NCI-H1092 treated with DMSO at 0.1 percent for 48 hours (cell line): ENCODE data around the gene PRR14.
A peak's percentile ranks its signal among the peaks of the same experiment; 100 is the strongest.

Source experiments
- DNase-seq: peaks from one replicate; lab custom pipeline; 2025; lab: John Stamatoyannopoulos, UW

PRR14 gene

DNA sequence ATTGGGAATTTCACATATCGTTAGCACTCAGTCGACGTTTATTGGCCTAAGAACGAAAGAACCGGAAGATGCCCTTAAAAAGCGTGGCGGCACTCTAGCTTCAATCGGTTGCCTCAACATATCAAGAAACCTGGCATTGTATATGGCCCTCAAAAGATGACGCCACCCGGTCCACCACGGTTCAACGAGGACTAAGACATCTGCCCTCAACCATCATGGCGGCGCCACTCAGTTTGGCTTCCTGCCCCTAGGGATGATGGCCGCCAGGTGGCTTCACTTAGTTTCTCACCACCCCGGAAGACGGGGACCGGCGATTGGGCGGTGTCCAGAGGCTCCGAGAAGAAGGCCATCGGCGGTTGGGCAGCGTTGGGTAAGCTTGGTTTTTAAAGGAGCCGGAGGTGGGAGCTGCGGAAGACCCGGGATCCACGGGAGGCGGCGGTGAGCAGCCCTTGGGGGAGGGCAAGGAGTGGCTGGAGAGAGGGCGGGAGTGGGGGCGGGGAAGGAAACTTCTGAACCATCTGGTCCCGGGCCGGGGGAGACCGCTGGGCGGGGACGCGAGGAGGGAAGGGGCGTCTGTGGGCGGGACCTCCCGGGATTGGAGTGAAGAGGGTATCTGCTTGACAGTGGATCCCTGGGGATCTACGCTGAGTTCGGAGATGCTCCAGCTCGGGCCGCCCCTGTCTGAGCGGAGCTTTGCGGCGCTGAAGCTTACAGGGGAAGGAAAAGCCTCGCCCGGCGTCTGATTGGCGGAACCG is at the start of gene PRR14:
PRR14 (plus strand) TSS at position 592 of the 755 bp plus-strand sequence. CDS start 686 bp downstream, outside the sequence.
- DNase-seq: peak; percentile 99

DNA sequence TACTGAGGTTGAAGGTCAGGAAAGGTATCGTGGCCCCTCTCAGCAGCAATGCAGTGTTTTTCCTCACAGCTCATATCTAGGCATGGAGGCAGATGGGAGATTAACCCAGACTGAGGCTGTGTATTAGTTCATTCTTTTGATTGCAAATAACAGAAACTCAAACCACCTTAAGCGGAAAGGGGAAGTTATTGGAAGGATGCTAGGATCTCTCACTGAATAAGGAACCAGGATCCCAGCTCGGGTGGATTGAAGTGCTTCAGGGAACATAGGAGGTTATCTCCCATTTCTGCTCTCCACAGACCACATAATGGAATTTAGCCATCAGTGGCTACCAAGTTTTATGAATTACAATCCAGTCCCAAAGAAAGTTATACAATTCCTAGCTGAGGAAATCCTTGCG is 48.8 kb upstream of the PRR14 start:
- no peak for DNase-seq

DNA sequence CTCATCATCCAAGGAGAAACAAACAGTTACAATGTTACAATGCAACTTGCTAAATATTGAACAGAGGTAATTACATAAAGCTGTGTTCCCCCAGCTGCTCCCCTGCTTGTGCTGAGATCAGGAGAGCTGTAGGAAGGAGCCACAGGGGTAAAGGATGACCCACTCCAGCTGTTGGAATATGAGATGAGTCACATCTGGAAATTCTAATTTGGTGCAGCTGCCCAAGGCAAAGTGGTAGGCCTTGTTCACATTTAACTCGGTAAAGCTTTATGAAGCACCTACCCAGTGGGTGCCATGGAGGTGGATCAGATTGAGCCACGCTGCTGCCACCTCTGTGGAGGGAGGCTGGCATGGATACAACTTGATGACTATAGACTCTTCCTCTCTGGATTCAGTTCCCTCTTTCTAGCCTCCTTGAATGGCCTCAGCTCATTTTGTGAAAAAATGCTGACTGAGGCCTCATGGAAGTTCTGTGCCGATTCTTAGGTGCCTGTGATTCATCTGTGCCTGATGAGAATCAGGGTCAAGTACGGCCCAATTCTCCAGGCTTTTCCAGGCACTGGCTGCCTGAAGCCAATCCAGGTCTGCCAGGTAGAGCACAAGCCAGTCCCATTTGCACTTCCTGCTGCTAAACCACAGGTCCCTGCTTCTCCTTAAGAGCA is 48.0 kb upstream of the PRR14 start:
- no peak for DNase-seq

DNA sequence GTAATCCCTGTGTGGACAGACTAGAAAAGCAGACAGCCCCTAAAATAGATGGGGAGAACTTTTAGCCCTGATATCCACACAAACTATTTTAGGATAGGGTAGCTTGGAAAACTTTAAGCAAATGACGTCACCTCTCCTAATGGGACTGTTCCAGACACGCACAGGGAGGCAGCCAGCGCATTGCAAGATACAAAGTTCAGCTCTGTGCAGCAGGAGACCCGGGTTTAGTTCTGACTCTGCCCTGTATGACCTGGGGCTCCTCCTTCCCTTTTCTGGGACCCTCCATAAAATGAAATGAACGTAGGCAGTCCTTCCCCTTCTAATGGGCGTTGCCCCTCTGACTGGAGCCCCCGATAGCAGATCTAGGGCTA is 46.8 kb upstream of the PRR14 start:
- no peak for DNase-seq

DNA sequence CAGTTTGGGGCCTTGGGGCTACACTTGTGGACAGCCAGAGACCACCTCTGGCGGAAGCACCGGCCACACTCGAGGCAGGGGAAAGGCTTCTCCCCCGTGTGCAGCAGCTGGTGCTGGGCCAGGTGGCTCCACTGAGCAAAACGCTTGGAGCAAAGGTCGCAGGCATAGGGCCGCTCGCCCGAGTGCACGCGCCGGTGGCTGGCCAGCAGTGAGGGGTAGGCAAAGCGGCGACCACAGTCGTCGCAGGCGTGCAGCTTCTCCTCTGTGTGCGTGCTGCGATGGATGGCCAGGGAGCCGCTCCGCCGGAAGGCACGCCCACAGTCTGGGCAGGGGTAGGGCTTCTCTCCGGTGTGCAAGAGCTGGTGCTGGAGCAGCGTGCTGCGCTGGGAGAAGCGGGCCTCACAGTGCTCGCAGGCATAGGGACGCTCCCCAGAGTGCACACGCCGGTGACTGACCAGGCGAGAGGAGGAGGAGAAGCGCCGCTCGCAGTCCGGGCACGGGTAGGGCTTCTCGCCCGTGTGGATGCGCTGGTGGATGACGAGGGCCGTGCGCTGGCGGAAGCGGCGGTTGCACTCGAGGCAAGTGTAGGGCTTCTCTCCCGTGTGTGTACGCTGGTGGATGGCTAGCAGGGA is 46.3 kb upstream of the PRR14 start:
- DNase-seq: no peak

DNA sequence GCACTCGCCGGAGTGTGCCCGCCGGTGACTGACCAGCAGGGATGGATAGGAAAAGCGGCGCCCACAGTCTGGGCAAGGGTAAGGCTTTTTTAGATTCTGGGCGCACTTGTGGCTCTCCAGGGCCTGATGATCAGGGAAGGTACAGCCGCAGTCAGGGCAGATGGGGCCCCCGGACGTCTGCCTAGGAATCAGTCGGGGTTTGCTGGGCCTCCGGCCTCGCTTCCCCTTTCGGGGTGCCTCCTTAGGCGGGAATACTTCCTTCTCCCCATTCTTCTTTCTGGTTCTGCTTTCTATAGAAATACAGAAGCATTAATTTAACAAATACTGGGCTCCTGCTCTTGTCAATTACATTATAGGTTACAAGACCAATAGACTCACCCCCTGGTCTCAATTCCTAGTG is 45.6 kb upstream of the PRR14 start:
- DNase-seq: no peak

DNA sequence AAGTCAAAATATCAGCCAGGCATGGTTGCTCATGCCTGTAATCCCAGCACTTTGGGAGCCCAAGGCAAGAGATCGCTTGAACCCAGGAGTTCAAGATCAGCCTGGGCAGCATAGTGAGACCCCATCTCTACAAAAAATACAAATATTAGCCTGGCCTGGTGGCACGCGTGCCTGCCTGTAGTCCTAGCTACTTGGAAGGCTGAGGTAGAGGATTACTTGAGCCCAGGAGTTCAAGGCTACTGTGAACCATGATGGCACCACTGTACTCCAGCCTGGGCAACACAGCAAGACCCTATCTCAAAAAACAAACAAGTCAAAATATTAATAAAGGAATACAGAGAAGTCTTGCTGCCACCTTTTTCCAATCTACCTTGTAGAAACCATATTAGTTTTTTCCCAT is 44.8 kb upstream of the PRR14 start:
- DNase-seq: no peak

DNA sequence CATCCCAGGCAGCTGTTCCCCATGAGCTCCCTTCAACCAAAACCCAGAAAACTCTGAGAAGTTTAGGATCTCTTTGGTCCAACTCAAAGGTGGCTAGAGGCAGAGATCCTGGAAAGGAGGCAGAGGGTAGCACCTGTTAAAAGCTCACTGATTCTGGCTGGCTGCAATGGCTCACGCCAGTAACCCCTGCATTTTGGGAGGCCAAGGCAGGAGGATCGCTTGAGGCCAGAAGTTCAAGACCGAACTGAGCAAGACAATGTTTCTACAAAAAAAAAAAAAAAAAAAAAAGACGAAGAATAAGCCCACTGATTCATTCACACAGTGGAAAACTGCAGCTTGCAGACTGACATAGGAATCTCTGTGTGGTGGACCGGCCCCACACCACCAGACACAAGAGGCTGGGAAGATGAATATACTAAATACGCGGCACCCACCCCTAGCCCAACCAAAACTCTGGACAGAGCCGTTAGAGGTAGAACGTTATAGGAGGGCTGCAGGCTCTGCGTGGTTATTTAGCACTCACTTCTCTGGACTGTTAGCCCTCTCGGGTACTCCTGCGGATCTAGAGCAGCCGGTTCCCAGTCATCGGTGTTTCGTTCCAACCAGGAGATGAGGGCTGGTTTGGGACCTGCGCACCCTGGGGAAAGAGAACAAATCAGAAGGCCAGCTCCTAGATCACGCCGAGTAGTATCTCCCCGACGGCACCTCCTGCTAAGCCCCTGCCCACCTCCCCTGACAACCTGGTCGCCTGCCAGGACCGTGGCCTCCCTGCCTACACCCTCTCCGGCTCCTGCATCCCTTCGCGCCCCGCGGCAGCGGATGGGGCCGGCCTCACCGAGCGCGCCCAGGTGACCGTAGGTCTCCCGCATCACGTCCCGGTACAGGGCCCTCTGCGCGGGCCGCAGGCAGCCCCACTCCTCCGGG is 41.5 kb upstream of the PRR14 start:
- DNase-seq: peak; percentile 65

DNA sequence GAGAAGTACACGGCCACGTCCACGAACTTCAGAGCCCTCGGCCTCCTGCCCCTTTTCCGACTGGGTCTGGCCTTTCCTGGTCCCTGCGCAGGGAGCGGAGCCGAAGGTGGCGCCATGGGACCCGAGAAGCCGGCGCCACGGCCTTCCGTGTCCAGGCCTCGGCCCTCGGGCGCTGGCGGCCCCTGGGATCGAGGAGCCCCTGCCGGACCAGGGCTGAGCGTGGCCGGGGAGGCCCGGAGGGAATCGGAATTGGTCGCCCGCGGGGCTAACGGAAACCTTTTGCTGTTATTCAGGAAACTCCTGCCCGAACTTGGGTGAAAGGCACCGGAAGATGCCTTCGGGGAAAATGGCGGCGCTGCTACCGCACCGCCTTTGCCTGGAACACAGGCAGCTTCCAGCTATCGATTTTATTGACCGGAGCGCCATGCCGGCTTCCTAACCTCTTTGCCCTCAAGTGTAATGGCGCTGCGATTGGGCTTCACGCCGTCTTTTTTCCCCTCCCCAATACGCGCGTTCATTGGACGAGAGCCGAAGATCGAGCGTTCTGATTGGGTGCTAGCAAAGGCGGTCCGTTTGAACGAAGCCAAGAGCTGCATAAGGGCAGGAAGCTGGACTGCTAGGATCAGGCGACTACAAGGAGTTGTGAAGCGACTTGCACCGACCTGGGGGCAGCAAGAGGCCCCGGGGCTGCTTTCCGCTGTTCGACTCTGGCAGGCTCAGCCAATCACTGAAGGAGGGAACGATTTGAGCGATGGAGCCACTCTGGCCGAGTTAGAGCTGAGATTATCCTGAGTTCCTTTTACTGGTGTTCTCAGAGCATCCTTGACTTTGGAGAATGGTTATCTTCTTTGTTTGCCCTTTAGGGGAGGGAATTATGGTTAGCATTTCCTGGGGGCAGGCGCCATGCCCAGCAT is 40.6 kb upstream of the PRR14 start, which contains the start of gene ZNF689:
ZNF689 (minus strand) TSS at position 464 of the 914 bp plus-strand sequence; CDS start at position 116, 348 bp downstream.
- peak; percentile 98 for DNase-seq

DNA sequence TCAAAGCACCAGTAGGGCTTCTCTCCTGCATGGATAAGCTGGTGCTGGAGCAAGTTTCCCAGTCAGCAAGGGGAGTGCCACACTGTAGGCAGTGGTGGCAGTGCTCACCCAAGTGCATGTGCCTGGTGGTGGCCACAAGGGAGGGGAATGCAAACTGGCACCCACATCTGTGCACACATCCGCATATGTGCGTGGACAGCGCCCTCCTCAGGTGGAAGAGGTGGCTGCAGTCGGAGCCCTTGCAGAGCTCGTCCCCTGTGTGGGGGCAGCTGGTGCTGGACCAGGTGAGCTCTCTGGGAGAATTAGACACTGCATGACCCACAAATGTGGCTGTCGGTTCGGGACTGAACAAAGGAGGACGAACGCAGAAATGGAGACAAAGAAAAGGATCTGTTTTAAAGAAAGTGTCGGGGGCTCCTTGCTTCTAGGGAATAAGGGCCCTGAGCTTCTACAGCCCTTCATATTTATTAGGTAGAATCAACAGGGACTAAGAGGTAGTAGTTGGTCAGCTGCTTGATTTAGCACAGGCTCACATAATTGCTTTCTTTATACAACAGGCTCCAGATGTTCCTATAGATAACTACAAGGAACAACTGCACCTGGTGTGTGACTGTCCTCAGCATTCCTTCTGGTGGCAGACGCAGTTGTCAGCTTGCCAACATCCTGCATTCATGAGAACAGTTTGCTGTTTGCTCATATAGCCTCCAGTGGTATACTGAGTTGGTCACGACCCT is 35.2 kb upstream of the PRR14 start:
- DNase-seq: peak; percentile 20

DNA sequence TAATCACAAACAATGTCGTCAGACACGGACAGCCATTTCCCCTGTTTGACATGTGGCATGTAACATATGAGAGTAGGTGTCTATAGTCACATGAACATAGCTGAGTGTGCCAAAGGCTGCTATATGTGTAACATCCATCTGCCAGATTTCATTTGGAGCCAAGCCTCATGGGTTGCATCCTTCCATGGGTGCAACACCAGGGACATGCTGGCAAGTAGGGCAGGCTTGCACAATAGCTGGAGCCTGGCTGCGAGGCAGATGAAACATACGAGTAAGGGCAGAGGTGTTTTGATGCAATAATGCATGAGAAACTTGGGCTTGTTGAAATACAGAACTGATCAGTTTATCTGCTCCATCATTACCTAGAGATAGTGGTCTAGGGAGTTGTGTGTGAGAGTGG is 31.6 kb upstream of the PRR14 start:
- DNase-seq: no peak

DNA sequence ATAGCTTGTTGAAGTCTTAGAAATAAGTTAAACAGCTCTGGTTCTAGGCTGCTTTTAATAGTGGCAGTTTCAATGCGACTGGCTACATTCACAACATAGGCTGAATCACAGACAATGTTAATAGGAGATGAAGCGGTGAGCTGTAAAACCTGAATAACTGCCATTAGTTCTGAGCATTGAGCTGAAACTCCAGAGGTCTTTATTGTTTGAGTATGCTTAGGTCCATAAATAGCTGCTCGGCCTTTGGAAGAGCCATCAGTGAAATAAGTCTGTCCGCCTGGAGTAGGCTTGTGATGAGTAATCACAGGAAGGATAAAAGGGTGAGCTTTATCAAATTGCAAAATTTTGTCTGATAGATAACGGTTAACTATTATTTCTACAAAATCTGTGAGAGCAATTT is 31.1 kb upstream of the PRR14 start:
- no peak for DNase-seq

DNA sequence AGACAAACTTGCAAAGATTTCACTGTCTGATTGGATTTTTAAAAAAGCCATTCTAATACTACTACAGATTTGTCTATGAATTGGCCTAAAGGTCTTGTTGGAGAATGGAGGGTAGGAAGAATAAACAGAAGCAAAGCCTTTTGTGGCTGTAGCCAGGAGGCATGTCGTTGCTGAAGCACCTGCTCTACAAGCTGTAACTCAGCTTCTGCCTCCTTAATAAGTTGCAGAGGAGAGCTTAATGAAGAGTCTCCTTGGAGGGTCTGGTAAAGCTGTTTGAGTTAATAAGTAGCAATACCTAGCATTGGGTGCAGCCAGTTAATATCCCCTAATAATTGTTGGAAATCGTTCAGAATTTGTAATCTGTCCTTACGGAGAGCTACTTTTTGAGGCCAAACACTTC is 30.6 kb upstream of the PRR14 start:
- DNase-seq: peak; percentile 2

DNA sequence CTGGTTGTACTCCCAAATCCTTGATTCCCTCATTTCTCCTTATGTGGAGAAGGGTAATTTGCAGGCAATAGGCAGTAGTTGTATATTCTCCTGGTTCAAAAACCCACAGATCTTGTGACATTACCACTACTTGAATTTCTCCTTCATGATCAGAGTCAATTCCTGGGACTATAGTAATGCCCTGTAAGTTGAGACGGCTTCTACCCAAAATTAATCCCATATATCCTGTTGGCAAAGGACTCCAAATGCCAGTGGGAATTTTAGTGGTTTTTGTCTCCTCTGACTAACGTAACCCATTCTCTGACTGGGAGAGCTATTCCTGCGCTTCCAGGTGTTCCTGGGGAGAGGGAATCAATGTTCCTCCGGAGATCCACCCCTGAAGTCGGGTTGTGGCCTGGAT is 29.0 kb upstream of the PRR14 start:
- DNase-seq: no peak

DNA sequence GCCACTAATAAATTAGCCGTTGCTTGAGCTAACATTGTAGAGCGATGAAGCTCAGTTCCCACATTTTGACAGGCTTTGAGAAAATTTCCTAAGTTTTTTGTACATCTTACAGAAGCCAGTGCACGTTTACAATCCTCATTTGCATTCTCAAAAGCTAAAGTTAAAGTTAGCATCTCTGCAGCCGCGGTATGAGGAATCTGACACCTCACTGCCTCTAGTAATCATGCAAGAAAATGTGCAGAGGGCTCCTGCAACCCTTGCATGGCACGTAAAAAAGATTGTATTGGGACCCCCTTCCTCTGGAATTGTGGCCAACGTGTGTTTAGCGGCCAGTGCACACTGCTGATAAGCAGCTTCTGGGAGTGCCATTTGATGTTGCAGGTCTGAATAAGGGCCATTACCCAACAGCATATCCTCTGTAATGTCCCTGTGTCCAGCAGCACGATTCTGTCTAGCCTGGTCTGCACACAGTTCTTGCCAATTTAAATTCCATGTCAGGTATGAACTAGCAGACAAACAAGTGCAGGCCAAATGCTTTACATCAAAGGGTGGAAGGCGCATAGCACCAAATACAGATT is 28.2 kb upstream of the PRR14 start:
- no peak for DNase-seq

DNA sequence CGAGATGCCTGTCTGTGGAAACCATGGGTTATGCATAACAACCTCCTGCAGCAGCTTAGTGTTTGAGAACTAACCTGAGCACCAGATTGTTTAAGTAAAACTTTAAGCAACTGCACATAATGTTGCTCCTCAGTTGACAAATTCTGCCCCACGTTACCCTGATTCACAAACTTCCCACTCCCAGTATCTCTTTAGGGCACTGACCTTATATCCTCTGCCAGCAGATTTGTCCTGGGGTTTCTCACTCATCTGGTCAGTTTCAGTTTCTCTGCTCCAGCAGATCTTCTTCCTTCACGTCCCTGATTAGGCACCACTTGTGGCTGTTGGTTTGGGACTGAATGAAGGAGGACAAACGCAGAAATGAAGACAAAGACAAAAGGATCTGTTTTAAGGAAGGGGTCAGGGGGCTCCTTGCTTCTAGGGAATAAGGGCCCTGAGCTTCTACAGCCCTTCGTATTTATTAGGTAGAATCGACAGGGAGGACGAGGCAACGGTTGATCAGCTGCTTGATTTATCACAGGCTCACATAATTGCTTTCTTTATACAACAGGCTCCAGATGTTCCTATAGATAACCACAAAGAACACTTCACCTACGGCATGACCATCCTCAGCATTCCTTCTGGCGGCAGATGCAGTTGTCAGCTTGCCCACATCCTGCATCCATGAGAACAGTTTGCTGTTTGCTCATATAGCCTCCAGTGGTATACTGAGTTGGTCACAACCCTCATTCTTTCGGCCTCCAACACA is 27.1 kb upstream of the PRR14 start:
- no peak for DNase-seq

DNA sequence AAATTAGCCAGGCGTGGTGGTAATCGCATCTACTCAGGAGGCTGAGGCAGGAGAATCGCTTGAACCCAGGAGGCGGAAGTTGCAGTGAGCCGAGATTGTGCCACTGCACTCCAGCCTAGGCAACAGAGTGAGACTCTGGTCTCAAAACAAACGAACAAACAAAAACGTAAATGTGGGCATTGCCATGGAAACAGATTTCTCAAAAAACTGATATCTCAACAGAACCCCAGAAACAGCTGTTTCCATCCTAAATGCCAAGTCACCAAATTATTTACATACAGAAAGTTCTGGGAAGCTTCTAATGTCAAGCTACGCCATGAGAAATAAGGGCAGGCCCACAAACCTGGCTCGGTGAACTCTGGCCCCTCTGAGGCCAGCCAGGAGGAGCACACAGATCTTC is 24.5 kb upstream of the PRR14 start:
- DNase-seq: no peak

DNA sequence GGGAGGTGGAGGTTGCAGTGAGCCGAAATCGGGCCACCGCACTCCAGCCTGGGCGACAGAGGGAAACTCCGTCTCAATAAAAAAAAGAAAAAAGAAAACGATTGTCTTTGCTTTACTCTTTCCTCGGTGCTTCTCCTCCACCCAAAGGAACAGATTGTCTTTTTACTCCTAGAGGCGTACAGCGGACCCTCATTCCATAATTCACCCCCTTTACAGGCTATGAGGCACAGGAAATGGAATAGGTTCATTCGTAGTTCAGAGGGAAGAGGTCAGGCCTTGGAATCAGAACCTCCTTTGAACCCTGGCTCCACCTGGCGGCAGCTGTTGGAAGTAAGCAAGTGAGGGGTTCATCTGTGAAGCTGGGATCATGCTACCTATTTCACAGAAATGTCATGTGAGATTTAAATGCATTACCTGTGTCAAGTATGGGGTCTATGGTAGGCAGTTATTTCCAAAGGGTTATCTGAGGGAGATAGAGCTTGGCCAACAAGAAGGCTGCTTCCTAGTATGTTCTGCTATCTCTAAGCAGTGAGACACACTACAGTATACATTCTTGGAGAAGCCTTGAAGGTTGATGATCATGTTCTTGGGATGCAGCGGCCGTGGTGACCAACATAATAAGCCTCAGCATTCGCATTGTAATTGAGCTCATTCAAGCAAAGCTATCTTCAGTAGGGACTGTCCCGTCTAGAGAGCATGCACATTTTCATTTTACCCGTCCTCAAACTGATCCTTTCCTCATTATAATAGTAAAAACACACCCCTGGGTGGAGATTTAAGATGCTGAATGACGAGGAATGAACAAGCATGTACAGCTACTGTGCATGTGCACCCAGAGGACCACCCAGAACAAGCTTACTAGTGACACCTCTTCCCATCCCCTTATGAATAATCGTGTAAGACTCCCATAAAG is 21.9 kb upstream of the PRR14 start:
- peak; percentile 76 for DNase-seq
